Large intestine (tissue), 12 donors: ENCODE measurements around the gene SCAMP5. TPM values are rescaled to one million over a fixed set of nuclear protein-coding genes. Genes with fewer than 3 reads are reported as not detected.

Experiments used
- DNase-seq, 2 donors: peaks; one replicate each; pipeline versions ENCODE4 v3.0.0 to v3.0.0-alpha.2; 2013
- H3K27ac ChIP-seq: one replicate; pipeline ENCODE4 v1.5.1; 2013; ENCODE audit warnings: low read length
- H3K27me3 ChIP-seq: 2 replicates; pipeline ENCODE4 v1.6.1; 2013; ENCODE audit warnings: low read length; ENCODE audit not compliant: control insufficient read depth, insufficient read depth
- H3K36me3 ChIP-seq: 2 replicates; pipeline ENCODE4 v1.6.1; 2013; ENCODE audit warnings: low read length; ENCODE audit not compliant: control insufficient read depth, insufficient read depth
- H3K4me1 ChIP-seq: one replicate; pipeline ENCODE4 v1.6.1; 2013; ENCODE audit warnings: low read length; ENCODE audit not compliant: control insufficient read depth, insufficient read depth
- H3K4me3 ChIP-seq: one replicate; pipeline ENCODE4 v1.5.1; 2013; ENCODE audit warnings: low read length
- H3K9me3 ChIP-seq: one replicate; pipeline ENCODE4 v1.6.1; 2013; ENCODE audit warnings: mild to moderate bottlenecking, low read depth, low read length, moderate library complexity; ENCODE audit not compliant: control insufficient read depth
- WGBS: methylation state at CpG from one replicate; pipeline ENCODE4 v1.1.5; 2013; ENCODE audit warnings: low lambda C conversion rate; ENCODE audit not compliant: insufficient coverage; 5-methylcytosine and 5-hydroxymethylcytosine counted together
- long read RNA-seq, 11 donors: transcript quantifications; one replicate each; lab custom pipeline, GENCODE V29; 2026
- polyA plus RNA-seq: library from polyadenylated mRNA; unstranded; fragments of 120-200 nt; gene quantifications from one replicate; pipeline ENCODE4 v1.2.1, GENCODE V29; 2013

Gene SCAMP5
- 31.6 TPM for polyA plus RNA-seq
- long read RNA-seq, donor 1, partial matches to known transcripts: 0 of 8 reads
- long read RNA-seq, donor 1, other reads (novel, unspliced or antisense): 0 of 8 reads
- long read RNA-seq, donor 2, partial matches to known transcripts: 0 of 7 reads
- long read RNA-seq, donor 2, other reads (novel, unspliced or antisense): 0 of 7 reads
- long read RNA-seq, donor 3: 0 reads
- long read RNA-seq, donor 4: 0 reads
- long read RNA-seq, donor 5, partial matches to known transcripts: 0 of 6 reads
- long read RNA-seq, donor 5, other reads (novel, unspliced or antisense): 0 of 6 reads
- long read RNA-seq, donor 6, partial matches to known transcripts: 15 of 21 reads
- long read RNA-seq, donor 6, other reads (novel, unspliced or antisense): 0 of 21 reads
- long read RNA-seq, donor 7, partial matches to known transcripts: 0 of 3 reads
- long read RNA-seq, donor 7, other reads (novel, unspliced or antisense): 0 of 3 reads
- long read RNA-seq, donor 8, partial matches to known transcripts: 0 of 6 reads
- long read RNA-seq, donor 8, other reads (novel, unspliced or antisense): 0 of 6 reads
- long read RNA-seq, donor 9, partial matches to known transcripts: 10 of 13 reads
- long read RNA-seq, donor 9, other reads (novel, unspliced or antisense): 0 of 13 reads
- long read RNA-seq, donor 10, partial matches to known transcripts: 19 of 24 reads
- long read RNA-seq, donor 10, other reads (novel, unspliced or antisense): 0 of 24 reads
- long read RNA-seq, donor 11, partial matches to known transcripts: 0 of 5 reads
- long read RNA-seq, donor 11, other reads (novel, unspliced or antisense): 0 of 5 reads

GRCh38 chr15:74995182-74995778 lies at the start of gene SCAMP5:
SCAMP5 (plus strand) TSS chr15:74995563; CDS start chr15:75011840, 16,277 bp downstream.
- H3K36me3 ChIP-seq: no peaks in the 10 kb centered on the region
- H3K9me3 ChIP-seq: no peaks in the 10 kb centered on the region
- peak within 1 kb of the TSS; percentile 61 for H3K4me3 ChIP-seq
- WGBS: no CpG with 5 or more reads among the region's 58 CpGs
- peaks cover 4% of the 10 kb centered on the region for H3K27me3 ChIP-seq
- peaks cover 6% of the 10 kb centered on the region for H3K4me1 ChIP-seq
- peak; percentile 95 for DNase-seq
- H3K27ac ChIP-seq: peak within 1 kb of the TSS; percentile 53

- WGBS: no CpG with 5 or more reads among the region's 7 CpGs
- peaks cover 16% of the 10 kb centered on the region for H3K4me1 ChIP-seq
- peaks cover 2% of the 10 kb centered on the region for H3K27me3 ChIP-seq
- H3K4me3 ChIP-seq: no peak overlapping the region
- no peaks in the 10 kb centered on the region for H3K36me3 ChIP-seq
- DNase-seq: peak; percentile 55 to 57
- H3K9me3 ChIP-seq: no peaks in the 10 kb centered on the region
- no peak overlapping the region for H3K27ac ChIP-seq
Observed at GRCh38 chr15:74950078-74950908, 45.1 kb upstream of the SCAMP5 start.

- H3K9me3 ChIP-seq: peaks cover 2% of the 10 kb centered on the region
- no peaks in the 10 kb centered on the region for H3K36me3 ChIP-seq
- H3K4me1 ChIP-seq: peaks cover 23% of the 10 kb centered on the region
- peaks cover 7% of the 10 kb centered on the region for H3K27me3 ChIP-seq
- DNase-seq: no peak
- WGBS: no CpG with 5 or more reads among the region's 3 CpGs
- H3K27ac ChIP-seq: no peak overlapping the region
- H3K4me3 ChIP-seq: no peak overlapping the region
Observed at GRCh38 chr15:74951006-74951405, 44.4 kb upstream of the SCAMP5 start.

- Histone ChIP-seq H3K27me3 (peaks cover 33% of the 10 kb centered on the region), H3K9me3 (peaks cover 5% of the 10 kb centered on the region), H3K36me3 (no peaks in the 10 kb centered on the region), H3K4me1 (peaks cover 44% of the 10 kb centered on the region), H3K27ac (peak overlapping the region; percentile 32), H3K4me3 (peak overlapping the region; percentile 39)
- peak; percentile 50 to 62 for DNase-seq
Observed at GRCh38 chr15:74954515-74954914, 40.8 kb upstream of the SCAMP5 start.

- no peaks in the 10 kb centered on the region for H3K36me3 ChIP-seq
- H3K27ac ChIP-seq: peak overlapping the region; percentile 32
- WGBS: no CpG with 5 or more reads among the region's 8 CpGs
- peaks cover 5% of the 10 kb centered on the region for H3K9me3 ChIP-seq
- no peak for DNase-seq
- peaks cover 44% of the 10 kb centered on the region for H3K4me1 ChIP-seq
- peaks cover 37% of the 10 kb centered on the region for H3K27me3 ChIP-seq
- peak overlapping the region; percentile 39 for H3K4me3 ChIP-seq
Observed at GRCh38 chr15:74955017-74955416, 40.3 kb upstream of the SCAMP5 start.

GRCh38 chr15:74955796-74956647 lies 39.3 kb upstream of the SCAMP5 start:
- peaks cover 5% of the 10 kb centered on the region for H3K9me3 ChIP-seq
- no peaks in the 10 kb centered on the region for H3K36me3 ChIP-seq
- peaks cover 44% of the 10 kb centered on the region for H3K4me1 ChIP-seq
- H3K4me3 ChIP-seq: peak overlapping the region; percentile 39
- WGBS: no CpG with 5 or more reads among the region's 88 CpGs
- H3K27ac ChIP-seq: no peak overlapping the region
- DNase-seq: peak; percentile 61 to 89
- H3K27me3 ChIP-seq: peaks cover 45% of the 10 kb centered on the region

- peaks cover 52% of the 10 kb centered on the region for H3K27me3 ChIP-seq
- H3K27ac ChIP-seq: peak within 1 kb of the TSS; percentile 62
- peak within 1 kb of the TSS; percentile 55 for H3K4me3 ChIP-seq
- WGBS: no CpG with 5 or more reads among the region's 83 CpGs
- peak; percentile 48 to 84 for DNase-seq
- no peaks in the 10 kb centered on the region for H3K36me3 ChIP-seq
- peaks cover 5% of the 10 kb centered on the region for H3K9me3 ChIP-seq
- peaks cover 44% of the 10 kb centered on the region for H3K4me1 ChIP-seq
Observed at GRCh38 chr15:74956648-74957475, 38.5 kb upstream of the SCAMP5 start, which contains the start of gene RPP25. RPP25 (minus strand) TSS chr15:74956772; CDS start chr15:74956583, 189 bp downstream.

GRCh38 chr15:74957476-74958035 lies 37.8 kb upstream of the SCAMP5 start:
- Histone ChIP-seq H3K9me3 (peaks cover 5% of the 10 kb centered on the region), H3K27ac (peak overlapping the region; percentile 62), H3K36me3 (no peaks in the 10 kb centered on the region), H3K4me1 (peaks cover 44% of the 10 kb centered on the region), H3K27me3 (peaks cover 54% of the 10 kb centered on the region), H3K4me3 (peak overlapping the region; percentile 55)
- WGBS: 24% methylated on average over 3 of the region's 28 CpGs
- no peak for DNase-seq
